Prostate gland (tissue), 2 donors: ENCODE measurements around the gene TDRD3.
A peak's percentile ranks its signal among the peaks of the same experiment; 100 is the strongest.

Source experiments
- POLR2A ChIP-seq: fragments of 450-650 bp; IDR thresholded peaks from one replicate; pipeline ENCODE4 v1.6.1; 2016; ENCODE audit warnings: antibody characterized with exemption, mild to moderate bottlenecking
- TF ChIP-seq, protein P1 (sequence below), 4 experiments: fragments of 200-600 bp in 2 of 4; fragments of 450-650 bp in 2 of 4; sonication (generic) in 2 of 4; IDR thresholded peaks; 1 replicate in 3 of 4; 2 replicates in 1 of 4; pipeline ENCODE4 v1.5.1; 2016 to 2019; ENCODE audit warnings: antibody characterized with exemption in 4 of 4, mild to moderate bottlenecking in 2 of 4, moderate library complexity in 2 of 4

DNA sequence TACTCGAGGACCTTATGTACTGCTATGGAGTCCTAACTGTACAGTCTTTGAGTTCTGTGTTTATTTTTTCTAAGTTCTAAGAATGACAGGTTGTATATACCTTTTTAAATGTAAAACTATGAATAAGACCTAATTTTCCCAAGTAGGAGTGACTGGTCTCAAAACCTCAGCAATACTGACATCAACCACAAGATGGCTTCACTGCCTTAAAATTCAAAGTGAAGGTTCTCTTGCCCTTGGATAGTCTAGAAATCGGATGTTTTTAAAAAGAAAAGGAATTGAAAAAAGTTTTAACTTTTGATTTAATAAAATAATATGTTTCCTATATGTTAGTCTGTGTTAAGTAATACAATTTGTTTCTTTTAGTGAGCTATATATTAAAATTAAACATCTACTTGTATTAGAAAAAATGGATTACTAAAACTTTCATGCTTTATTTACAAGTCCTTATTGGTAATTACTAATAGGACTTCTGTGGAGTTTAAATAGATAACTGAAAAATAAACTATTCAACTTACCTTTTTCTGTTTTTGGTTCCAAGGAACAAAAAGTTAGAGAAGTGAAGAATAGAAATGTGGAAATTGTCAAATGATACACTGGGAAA, 52.0 kb downstream of the TDRD3 start:
- TF ChIP-seq, protein P1, sequence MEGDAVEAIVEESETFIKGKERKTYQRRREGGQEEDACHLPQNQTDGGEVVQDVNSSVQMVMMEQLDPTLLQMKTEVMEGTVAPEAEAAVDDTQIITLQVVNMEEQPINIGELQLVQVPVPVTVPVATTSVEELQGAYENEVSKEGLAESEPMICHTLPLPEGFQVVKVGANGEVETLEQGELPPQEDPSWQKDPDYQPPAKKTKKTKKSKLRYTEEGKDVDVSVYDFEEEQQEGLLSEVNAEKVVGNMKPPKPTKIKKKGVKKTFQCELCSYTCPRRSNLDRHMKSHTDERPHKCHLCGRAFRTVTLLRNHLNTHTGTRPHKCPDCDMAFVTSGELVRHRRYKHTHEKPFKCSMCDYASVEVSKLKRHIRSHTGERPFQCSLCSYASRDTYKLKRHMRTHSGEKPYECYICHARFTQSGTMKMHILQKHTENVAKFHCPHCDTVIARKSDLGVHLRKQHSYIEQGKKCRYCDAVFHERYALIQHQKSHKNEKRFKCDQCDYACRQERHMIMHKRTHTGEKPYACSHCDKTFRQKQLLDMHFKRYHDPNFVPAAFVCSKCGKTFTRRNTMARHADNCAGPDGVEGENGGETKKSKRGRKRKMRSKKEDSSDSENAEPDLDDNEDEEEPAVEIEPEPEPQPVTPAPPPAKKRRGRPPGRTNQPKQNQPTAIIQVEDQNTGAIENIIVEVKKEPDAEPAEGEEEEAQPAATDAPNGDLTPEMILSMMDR (IDR thresholded peaks at IDR 0.05): peak; percentile 24 to 67 (median 57)
- TF ChIP-seq POLR2A: no peak
